BLaER1 treated with 17β-estradiol and CSF1 and Interleukin-3, amounts not matched to agents 10 nM and 100 nM (cell line): ENCODE results near the gene LDLRAD3.
"Not testable (repeated sequence)": the region's sequence is repeated elsewhere in the genome, so short reads cannot be mapped to it uniquely, and the experiment has no call there.

ENCODE experiments used
- H3K27ac ChIP-seq, 11 experiments: shearing (Covaris generic); formaldehyde crosslinking; 2 replicates each; pipeline ENCODE4 v1.8.1; 2022
- H3K27me3 ChIP-seq, 11 experiments: shearing (Covaris generic); formaldehyde crosslinking; 2 replicates each; pipeline ENCODE4 v1.8.1; 2022
- H3K36me3 ChIP-seq, 11 experiments: shearing (Covaris generic); formaldehyde crosslinking; 2 replicates each; pipeline ENCODE4 v1.8.1; 2022
- H3K4me1 ChIP-seq, 10 experiments: shearing (Covaris generic); formaldehyde crosslinking; 2 replicates each; pipeline ENCODE4 v1.8.1; 2022
- H3K4me2 ChIP-seq, 11 experiments: shearing (Covaris generic); formaldehyde crosslinking; 2 replicates each; pipeline ENCODE4 v1.8.1; 2022
- H3K4me3 ChIP-seq, 10 experiments: shearing (Covaris generic); formaldehyde crosslinking; 2 replicates each; pipeline ENCODE4 v1.8.1; 2022
- H3K9ac ChIP-seq, 11 experiments: shearing (Covaris generic); formaldehyde crosslinking; 2 replicates each; pipeline ENCODE4 v1.8.1; 2022
- H3K9me3 ChIP-seq, 11 experiments: shearing (Covaris generic); formaldehyde crosslinking; replicated peaks in 1 of 11; 2 replicates each; pipeline ENCODE4 v1.8.1; 2022
- H4K20me1 ChIP-seq, 11 experiments: shearing (Covaris generic); formaldehyde crosslinking; 2 replicates each; pipeline ENCODE4 v1.8.1; 2022
- Cebpa-rat ChIP-seq, 11 experiments: shearing (Covaris generic); IDR thresholded peaks; 2 replicates each; pipeline ENCODE4 v1.8.1; 2022

Gene LDLRAD3, protein sequence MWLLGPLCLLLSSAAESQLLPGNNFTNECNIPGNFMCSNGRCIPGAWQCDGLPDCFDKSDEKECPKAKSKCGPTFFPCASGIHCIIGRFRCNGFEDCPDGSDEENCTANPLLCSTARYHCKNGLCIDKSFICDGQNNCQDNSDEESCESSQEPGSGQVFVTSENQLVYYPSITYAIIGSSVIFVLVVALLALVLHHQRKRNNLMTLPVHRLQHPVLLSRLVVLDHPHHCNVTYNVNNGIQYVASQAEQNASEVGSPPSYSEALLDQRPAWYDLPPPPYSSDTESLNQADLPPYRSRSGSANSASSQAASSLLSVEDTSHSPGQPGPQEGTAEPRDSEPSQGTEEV

DNA sequence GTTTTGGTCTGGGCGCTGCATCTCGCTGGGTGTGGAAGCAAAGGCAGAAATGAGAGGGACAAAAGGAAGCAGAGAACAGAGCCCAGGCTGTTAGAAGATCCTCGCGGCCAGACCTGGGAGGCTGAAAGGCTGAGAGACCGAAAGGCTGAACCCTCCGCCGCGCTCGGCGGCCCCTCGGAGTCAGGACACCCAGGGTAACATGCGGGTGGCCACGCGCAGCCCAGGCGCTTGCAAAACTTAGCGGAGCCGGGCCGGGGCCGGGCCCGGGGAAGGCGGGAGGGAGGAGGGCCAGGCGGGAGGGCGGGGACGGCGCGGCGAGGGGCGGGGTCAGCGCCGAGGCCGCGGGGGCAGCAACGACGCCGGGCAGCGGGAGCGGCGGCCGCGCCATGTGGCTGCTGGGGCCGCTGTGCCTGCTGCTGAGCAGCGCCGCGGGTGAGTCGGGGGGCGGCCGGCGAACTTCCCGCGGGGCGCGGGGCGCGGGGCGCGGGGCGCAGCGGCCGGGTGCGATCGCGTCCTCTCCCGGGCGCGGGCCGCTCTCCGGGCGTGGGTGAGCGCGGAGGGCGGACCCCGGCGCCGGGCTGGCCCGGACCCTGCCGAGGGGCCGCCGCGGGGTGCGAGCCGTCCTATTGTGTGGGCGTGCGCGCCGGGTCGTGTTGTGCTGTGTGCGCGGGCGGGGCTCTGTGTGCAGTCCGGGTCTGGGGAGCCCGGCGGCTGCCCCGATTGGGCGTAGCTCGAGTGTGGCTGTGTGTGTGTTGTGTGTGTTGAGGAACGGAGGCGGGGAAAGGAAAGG lies at the start of gene LDLRAD3:
LDLRAD3 (plus strand) TSS at position 350 of the 790 bp plus-strand sequence; CDS start at position 387, 37 bp downstream.
- no peak for TF ChIP-seq Cebpa-rat (IDR thresholded peaks at IDR 0.05)
- H3K27ac ChIP-seq, result peak within 1 kb of the TSS; percentile 82 to 91 (median 86)

DNA sequence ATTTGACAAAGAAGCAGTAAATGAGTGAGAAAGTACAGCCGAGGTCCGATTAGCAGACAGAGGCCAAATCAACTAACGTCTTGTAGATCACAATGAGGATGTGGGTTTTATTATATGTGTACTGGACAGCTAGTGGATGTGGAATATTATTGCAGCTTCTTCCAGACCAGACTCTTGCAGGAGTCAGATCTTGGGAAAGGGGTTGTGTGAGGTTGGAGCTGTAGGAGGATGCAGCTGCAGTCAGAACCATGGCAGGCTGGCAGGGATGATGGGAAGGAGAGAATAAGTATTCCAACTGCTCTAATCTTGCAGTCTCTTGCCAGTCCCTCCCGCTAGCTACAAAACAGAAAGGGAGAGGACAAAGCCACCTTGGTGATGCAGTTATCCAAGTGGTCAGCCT lies 46.8 kb upstream of the LDLRAD3 start:
- H4K20me1 ChIP-seq, result no peaks in the 10 kb centered on the region
- H3K27me3 ChIP-seq, result no peaks in the 10 kb centered on the region
- no peak overlapping the region for H3K27ac ChIP-seq
- no peak overlapping the region for H3K4me3 ChIP-seq
- H3K4me1 ChIP-seq, result no peaks in the 10 kb centered on the region
- H3K9ac ChIP-seq, result no peak overlapping the region
- no peak for TF ChIP-seq Cebpa-rat (IDR thresholded peaks at IDR 0.05)
- H3K36me3 ChIP-seq, result no peaks in the 10 kb centered on the region
- peaks cover 6 to 34% (median 18%) of the 10 kb centered on the region in 11 experiments for H3K9me3 ChIP-seq
- H3K4me2 ChIP-seq, result no peak overlapping the region

More for the DNA sequence above, at the start of gene LDLRAD3:
- Histone ChIP-seq H4K20me1 (peaks cover 0 to 44% (median 17%) of the 10 kb centered on the region in 11 experiments; a peak in 13 of 22 replicates), H3K4me1 (peaks cover 38 to 59% (median 50%) of the 10 kb centered on the region in 10 experiments), H3K9me3 (peaks cover 0 to 19% (median 16%) of the 10 kb centered on the region in 11 experiments; a peak in 16 of 22 replicates), H3K4me2 (peak within 1 kb of the TSS; percentile 93 to 99 (median 97)), H3K9ac (peak within 1 kb of the TSS; percentile 84 to 90 (median 87)), H3K36me3 (peaks cover 0 to 20% (median 13%) of the 10 kb centered on the region in 11 experiments; a peak in 16 of 22 replicates), H3K27me3 (no peaks in the 10 kb centered on the region), H3K4me3 (peak within 1 kb of the TSS; percentile 67 to 83 (median 76))

GRCh38 chr11:35902961-35903360 lies 40.9 kb upstream of the LDLRAD3 start:
- Histone ChIP-seq H3K27me3 (no peaks in the 10 kb centered on the region), H3K36me3 (0 out of 22 replicates have a peak, but pooled peaks cover 0 to 4% (median 0%) of the 10 kb centered on the region in 11 experiments), H4K20me1 (no peaks in the 10 kb centered on the region), H3K9ac (no peak overlapping the region), H3K27ac (no peak overlapping the region), H3K4me3 (no peak overlapping the region), H3K9me3 (peaks cover 24 to 42% (median 35%) of the 10 kb centered on the region in 11 experiments), H3K4me2 (no peak overlapping the region), H3K4me1 (peaks cover 0 to 25% (median 0%) of the 10 kb centered on the region in 10 experiments; a peak in 7 of 20 replicates)
- TF ChIP-seq Cebpa-rat (IDR thresholded peaks at IDR 0.05), result no peak

DNA sequence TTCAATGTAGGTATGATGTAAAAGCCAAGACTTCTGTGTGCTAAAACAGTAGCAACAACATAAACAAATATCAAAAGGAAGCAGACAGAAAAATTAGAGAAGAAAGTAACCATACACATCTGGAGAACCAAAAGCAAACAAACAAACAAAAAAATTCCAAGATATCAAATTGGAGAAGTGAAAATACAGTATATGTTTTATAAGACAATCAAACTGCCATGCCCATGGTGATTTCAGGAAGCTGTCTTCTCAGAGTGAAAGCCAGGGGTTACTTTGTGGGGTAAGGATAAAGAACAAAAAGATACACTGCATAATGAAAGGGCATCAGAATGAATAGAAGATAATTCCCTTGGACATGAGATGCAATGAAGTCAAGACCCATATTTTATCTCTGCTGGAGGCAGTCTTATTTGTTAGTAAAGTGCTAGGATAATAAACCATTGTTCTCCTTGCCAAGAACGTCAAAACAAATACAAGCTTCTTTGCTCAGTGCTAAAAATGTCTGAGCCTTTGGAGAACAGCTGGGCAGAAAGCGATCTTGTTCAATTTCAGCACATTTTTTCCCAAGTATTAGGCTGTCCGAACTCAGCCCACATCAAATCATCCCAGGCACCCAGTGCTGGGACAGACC lies 38.1 kb upstream of the LDLRAD3 start:
- Histone ChIP-seq H3K27me3 (no peaks in the 10 kb centered on the region), H3K9me3 (peaks cover 18 to 31% (median 25%) of the 10 kb centered on the region in 11 experiments), H3K27ac (peak overlapping the region in 3 of 11 experiments; percentile 25 to 64 (median 59); a peak in 4 of 22 replicates), H3K9ac (0 out of 22 replicates have a peak overlapping the region, but pooled peaks of 1 of the 11 experiments have one; percentile 7), H3K36me3 (0 out of 22 replicates have a peak, but pooled peaks cover 0 to 4% (median 0%) of the 10 kb centered on the region in 11 experiments), H3K4me1 (peaks cover 0 to 32% (median 0%) of the 10 kb centered on the region in 10 experiments; a peak in 7 of 20 replicates), H3K4me2 (peak overlapping the region in 3 of 11 experiments; percentile 36 to 66 (median 64); a peak in 6 of 22 replicates), H4K20me1 (no peaks in the 10 kb centered on the region), H3K4me3 (no peak overlapping the region)
- TF ChIP-seq Cebpa-rat (IDR thresholded peaks at IDR 0.05), result no peak

DNA sequence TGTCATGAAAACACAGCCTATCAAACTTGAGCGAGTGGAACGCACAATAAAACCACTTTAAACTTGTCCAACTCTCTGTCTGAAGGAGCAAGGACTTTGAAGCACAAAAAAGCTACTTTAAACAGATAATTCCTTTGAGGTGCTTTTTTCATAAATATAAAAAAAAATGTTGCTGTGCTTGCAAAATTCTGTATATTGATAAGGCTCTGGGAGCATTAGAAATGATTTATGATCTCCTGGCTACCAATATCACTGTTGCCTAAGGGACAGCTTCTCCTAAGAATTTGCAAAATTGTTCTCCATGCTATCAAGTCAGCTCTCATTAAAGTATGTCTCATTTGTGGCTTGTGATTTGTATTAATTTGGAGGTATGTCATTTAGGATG lies 37.6 kb upstream of the LDLRAD3 start:
- peak overlapping the region in 3 of 11 experiments; percentile 36 to 66 (median 64); a peak in 6 of 22 replicates for H3K4me2 ChIP-seq
- H3K4me1 ChIP-seq, result peaks cover 0 to 34% (median 0%) of the 10 kb centered on the region in 10 experiments; a peak in 7 of 20 replicates
- H3K27ac ChIP-seq, result peak overlapping the region in 2 of 11 experiments; percentile 57 to 59; a peak in 2 of 22 replicates
- no peak overlapping the region for H3K9ac ChIP-seq
- no peak for TF ChIP-seq Cebpa-rat (IDR thresholded peaks at IDR 0.05)
- H3K4me3 ChIP-seq, result no peak overlapping the region
- H3K9me3 ChIP-seq, result peaks cover 18 to 27% (median 21%) of the 10 kb centered on the region in 11 experiments
- H4K20me1 ChIP-seq, result no peaks in the 10 kb centered on the region
- H3K36me3 ChIP-seq, result 0 out of 22 replicates have a peak, but pooled peaks cover 0 to 4% (median 0%) of the 10 kb centered on the region in 11 experiments
- no peaks in the 10 kb centered on the region for H3K27me3 ChIP-seq

DNA sequence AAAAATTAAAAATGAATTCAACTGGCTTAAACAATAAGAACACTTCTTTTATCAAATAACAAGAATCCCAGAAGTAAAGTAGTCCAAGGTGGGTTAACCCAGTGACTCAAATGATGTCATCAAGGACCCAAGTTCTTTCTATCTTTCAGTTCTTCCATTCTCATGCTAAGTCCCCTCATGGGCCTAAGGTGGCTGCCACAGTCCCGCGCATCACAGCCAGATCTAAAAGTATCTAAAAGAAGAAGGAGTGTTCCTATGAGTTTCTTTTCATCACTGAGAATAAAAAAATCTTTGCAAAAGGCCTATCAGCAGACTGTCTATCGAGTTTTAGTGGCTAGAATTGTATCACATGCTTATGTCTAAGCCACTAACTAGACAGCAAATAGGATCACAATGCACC lies 37.2 kb upstream of the LDLRAD3 start:
- H3K27ac ChIP-seq, result 0 out of 22 replicates have a peak overlapping the region, but pooled peaks of 1 of the 11 experiments have one; percentile 57
- H3K4me3 ChIP-seq, result no peak overlapping the region
- H3K36me3 ChIP-seq, result 0 out of 22 replicates have a peak, but pooled peaks cover 0 to 4% (median 0%) of the 10 kb centered on the region in 11 experiments
- TF ChIP-seq Cebpa-rat (IDR thresholded peaks at IDR 0.05), result no peak
- no peaks in the 10 kb centered on the region for H3K27me3 ChIP-seq
- no peak overlapping the region for H3K9ac ChIP-seq
- H3K4me2 ChIP-seq, result no peak overlapping the region
- H4K20me1 ChIP-seq, result no peaks in the 10 kb centered on the region
- peaks cover 18 to 23% (median 20%) of the 10 kb centered on the region in 11 experiments for H3K9me3 ChIP-seq
- H3K4me1 ChIP-seq, result peaks cover 0 to 36% (median 0%) of the 10 kb centered on the region in 10 experiments; a peak in 7 of 20 replicates

DNA sequence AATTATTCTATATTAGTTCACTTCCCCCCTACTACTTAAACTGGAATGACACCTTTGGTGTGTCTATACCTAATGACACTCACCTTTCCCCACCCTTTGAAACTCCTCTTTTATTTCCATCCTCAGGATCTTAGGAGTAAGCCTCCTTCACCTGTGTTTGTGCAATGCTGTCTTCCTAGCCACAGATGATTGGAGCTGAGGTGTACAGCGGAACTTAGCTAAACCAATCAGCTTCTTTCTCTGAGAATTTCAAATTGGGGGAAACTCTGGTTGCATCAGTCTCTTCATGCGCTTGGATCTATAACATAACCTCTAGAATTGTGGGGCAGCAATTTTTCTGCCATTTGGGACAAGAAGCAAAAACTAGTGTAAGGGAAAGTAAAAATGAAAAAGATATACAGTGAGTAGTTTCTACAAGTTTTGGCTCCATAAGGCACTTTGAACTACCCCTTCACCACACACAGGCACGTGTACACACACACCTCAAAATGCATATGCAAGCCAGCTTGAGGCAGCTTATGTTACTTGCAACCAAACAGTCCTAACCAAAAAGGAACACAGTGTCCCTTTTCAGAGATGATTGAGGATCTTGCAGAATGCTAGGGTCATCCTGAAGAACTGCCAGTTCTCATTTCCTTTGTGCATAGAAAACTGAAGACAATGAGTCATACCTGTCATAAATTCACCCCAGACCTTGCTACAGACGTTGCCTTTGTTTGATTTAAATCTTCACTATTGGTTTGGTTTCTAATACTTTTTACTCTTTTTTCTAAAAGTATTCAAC lies 36.0 kb upstream of the LDLRAD3 start:
- TF ChIP-seq Cebpa-rat (IDR thresholded peaks at IDR 0.05), result no peak
- H3K9me3 ChIP-seq, result peaks cover 7 to 11% (median 9%) of the 10 kb centered on the region in 11 experiments
- H3K27me3 ChIP-seq, result no peaks in the 10 kb centered on the region
- H3K4me3 ChIP-seq, result no peak overlapping the region
- H3K9ac ChIP-seq, result no peak overlapping the region
- peaks cover 0 to 36% (median 0%) of the 10 kb centered on the region in 10 experiments; a peak in 7 of 20 replicates for H3K4me1 ChIP-seq
- no peaks in the 10 kb centered on the region for H4K20me1 ChIP-seq
- peak overlapping the region in 3 of 11 experiments; percentile 32 to 50 (median 36); a peak in 6 of 22 replicates for H3K4me2 ChIP-seq
- 0 out of 22 replicates have a peak, but pooled peaks cover 0 to 4% (median 0%) of the 10 kb centered on the region in 11 experiments for H3K36me3 ChIP-seq
- no peak overlapping the region for H3K27ac ChIP-seq

DNA sequence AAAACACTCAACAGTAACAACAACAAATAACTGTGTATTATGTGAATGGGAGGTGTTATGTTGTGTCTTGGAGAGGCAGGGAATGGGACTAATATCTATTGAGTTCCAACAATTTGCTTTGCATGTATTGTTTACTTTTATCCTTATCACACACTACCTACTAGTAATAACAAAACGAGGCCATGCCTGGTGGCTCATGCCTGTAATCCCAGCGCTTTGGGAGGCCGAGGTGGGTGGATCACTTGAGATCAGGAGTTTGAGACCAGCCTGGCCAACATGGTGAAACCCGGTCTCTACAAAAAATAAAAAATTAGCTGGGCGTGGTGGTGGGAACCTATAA lies 35.5 kb upstream of the LDLRAD3 start:
- not testable (repeated sequence) for H4K20me1 ChIP-seq, H3K27me3 ChIP-seq, H3K9me3 ChIP-seq, H3K4me3 ChIP-seq, H3K36me3 ChIP-seq, H3K27ac ChIP-seq, H3K9ac ChIP-seq
- Histone ChIP-seq H3K4me1 (peaks cover 0 to 36% (median 0%) of the 10 kb centered on the region in 10 experiments; a peak in 7 of 20 replicates), H3K4me2 (peak overlapping the region in 3 of 11 experiments; percentile 32 to 50 (median 36); a peak in 3 of 22 replicates)
